SHP77 (cell line): ENCODE measurements around the gene ATP6V1G1.
A peak's percentile ranks its signal among the peaks of the same experiment; 100 is the strongest.
"Not testable (repeated sequence)": the region's sequence is repeated elsewhere in the genome, so short reads cannot be mapped to it uniquely, and the experiment has no call there.

ENCODE experiments used
- DNase-seq, 2 experiments: peaks; one replicate each; lab custom pipeline; 2025; lab: John Stamatoyannopoulos, UW

The ATP6V1G1 gene, protein sequence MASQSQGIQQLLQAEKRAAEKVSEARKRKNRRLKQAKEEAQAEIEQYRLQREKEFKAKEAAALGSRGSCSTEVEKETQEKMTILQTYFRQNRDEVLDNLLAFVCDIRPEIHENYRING

DNA sequence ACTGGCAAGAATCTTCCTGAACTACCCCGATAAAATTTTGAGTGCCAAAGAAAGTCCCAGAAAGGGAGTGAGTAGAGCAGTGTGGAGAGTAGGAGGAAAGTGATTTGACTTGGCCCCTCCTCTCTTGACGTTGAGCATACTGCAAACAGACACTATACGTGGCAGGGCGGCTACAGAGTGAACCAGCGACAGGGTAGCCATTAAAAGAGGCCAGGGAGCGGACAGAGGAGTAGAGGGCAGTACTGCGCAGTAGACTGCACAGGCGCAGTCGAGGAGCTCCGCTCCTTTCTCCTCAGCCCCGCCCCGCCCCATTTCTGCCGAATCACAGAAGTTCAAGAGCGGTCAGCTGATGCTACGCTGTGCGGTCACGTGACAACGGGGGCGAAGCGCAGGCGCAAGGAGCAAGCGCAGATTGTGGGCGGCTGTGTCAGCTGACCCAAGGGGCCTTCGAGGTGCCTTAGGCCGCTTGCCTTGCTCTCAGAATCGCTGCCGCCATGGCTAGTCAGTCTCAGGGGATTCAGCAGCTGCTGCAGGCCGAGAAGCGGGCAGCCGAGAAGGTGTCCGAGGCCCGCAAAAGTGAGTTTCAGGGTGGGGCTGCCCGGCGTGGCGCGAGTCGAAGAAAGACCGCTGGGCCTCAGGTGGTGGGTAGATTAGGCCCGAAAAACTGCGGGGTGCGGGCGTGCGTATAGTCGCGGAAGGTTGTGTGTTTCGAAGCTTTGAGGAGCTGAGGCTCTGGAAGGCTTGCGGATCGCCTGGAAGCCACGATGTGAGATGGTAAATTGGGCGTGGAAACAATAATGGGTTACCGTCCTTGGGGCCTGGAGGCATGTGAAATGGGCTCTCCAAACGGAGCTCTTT is at the start of gene ATP6V1G1:
Gene ATP6V1G1, plus strand, starts transcription at position 425 of the 858 bp plus-strand sequence. Its CDS starts 70 bp downstream, at position 495.
- peak; percentile 98 to 99 for DNase-seq

DNA sequence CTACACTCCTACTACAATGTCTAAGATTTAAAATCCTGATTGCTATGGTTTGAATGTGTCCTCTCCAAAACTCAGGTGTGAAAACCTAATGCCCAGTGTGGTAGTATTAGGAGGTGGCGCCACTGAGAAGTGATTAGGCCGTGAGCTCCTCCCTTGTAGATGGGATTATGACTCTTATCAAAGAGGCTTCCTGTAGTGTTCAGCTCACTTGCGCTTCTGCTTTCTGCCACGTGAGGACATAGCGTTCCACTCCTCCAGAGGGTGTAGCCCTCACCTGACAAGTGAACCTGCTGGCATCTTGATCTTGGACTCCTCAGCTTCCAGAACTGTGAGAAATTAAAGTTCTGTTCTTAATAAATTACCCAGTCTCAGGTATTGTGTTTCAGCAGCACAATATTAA is 49.3 kb upstream of the ATP6V1G1 start:
- DNase-seq, result peak in 1 of 2 experiments; percentile 21

DNA sequence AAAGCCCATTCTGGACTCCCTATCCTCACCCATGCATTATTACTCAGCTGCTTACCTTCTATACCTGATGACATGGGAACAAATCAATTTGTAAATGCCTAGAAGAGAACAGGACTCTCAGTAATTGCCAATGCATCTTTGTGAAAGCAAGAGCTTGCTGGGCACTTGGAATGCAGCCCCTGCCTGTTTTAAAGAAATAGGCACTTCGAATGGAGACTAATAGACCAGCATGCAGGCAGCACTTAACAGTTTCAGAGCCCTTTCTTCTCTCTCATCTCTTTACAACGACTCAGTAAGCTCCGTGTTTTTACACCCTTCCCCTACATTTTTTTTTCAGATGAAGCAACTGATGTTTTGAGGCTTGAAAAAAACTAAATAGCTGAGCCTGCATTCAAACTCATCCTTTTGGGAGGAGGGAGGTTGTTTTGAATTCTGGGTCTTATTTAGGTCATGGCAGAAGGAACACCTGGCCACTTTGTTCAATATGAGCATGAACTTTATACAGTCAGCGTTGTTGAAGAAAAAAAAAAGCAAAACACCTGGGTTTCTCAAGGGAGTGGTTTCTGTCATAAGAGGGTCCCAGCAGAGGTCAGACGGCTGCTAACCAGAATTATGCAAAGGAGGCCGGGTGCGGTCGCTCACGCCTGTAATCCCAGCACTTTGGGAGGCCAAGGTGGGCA is 47.7 kb upstream of the ATP6V1G1 start:
- no peak for DNase-seq

DNA sequence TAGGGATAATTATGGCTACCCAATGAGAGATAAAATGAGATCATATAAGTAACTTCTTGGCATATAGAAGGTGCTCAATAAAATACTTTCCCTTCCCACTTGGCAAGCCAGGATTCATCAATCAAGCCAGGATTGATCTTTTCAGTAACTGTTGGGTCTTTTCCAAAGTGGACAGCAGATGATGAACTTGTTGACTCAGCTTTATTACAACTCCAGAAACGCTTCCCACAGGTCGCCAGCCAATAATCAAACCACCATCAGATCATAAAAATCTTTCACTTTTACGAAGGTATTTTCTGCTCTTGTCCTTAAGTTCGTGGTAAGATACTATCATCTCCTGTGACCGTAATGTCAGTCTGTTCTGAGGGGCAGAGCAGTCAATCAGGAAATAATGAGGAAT is 42.5 kb upstream of the ATP6V1G1 start:
- no peak for DNase-seq

DNA sequence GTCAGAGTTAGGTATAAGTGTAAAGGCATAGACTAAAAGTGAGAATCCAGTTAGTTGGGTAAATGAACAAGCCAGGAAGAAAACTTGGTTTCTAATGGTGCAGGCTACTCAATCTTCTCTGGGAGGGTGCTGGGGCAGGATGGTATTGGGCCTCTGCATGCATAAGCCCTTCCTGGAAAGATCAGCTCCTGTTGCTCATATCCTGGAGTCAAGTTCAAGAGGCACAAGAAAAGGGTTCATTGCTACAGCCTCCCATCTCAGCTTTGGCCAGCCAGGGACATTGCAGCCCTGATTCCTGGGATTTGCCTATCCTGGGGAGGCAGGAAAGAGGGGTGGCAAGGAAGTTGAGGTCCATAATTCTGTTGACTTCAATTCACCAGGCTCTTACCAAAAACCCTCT is 40.7 kb upstream of the ATP6V1G1 start:
- no peak for DNase-seq

DNA sequence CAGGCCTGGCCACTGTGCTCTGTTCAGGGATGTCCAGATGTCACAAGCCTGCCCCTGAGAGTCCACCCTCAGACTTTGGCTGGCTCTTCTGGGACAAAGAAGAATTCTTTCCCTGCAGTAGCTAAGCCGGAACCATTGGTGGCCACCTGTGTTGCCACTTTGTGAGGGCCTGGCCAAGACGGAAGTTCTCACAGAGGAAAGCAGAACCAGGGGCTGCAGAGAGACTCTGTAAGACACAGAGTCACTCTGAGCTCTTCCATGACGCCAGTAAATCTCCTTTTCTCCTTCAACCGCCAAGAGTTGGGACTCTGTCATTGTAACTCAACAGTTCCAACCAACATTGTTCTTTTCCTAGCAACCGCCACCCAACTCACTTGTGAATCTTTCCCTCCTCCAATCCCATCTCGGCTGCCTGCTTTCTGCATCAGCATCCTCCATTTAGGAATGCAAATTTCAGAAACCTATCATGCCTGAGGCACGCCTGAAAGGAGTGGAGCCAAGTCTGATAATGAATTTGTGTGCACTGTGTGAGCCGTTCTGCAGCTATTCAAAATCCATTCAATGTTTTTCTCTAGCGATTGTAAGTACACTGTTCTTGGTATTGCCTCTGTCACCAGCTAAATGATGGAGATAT is 37.8 kb upstream of the ATP6V1G1 start:
- no peak for DNase-seq

DNA sequence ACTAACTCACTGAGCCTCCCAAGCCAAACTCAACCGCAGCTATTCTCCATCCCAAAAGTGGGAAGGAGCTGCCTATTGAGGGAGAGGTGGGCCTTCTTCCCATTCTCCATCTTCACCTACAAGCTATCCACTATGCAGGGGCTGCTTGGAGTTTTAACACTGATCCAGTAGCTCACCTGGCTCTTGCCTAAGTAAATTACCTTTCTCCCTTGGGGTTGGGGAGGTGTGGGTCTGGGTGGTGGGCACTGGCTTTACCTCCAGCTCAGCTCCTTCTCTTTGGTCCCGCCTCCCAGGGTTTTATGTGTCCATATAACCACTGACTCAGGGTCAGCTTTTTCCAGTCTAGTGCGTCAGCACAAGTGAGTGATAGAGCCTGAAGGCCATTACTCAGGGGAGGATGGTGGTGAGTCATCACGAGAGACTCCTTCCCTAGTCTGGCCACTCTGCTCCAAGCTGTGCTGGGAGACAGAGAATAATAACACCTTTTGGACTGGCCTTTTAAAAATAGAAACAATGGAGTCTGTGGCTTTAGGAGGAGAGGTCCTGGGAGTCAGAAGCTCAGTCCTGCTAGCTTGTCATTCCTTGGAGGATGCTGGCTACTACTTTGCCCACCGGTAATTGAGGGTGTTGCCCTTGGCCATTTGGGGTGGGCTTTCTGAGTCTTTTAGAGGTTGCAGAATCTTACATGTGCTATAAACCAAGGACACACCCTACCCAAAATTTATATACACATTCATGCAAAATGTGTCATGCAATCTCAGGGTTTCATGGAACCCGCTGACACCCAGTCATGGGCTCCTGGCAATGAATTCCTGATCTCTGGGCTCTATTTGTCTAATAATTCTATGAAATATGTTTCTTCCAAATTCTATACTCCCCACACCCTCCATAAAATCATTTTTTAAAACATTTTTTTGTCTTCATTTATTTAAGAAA is 35.6 kb upstream of the ATP6V1G1 start:
- DNase-seq, result peak in 1 of 2 experiments; percentile 2

DNA sequence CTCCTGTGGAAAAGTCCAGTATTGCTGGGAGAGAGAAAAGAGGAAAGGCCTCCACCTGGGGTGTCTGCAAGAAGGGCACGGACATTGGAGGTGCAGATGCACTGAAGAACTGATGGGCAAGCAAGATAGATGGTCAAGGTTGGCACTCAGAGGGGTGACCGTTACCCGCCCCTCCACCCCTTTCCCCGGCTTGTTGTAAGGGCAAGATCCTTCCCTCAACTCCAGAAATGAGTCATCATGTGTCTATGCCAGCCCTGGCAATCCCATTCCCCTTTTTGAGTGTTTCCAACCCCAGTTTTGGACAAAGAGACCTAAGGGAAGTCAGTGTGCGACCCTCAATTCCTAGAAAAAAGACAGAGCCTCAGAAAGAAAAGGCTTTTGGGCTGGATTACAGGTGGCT is 34.9 kb upstream of the ATP6V1G1 start:
- DNase-seq, result no peak

DNA sequence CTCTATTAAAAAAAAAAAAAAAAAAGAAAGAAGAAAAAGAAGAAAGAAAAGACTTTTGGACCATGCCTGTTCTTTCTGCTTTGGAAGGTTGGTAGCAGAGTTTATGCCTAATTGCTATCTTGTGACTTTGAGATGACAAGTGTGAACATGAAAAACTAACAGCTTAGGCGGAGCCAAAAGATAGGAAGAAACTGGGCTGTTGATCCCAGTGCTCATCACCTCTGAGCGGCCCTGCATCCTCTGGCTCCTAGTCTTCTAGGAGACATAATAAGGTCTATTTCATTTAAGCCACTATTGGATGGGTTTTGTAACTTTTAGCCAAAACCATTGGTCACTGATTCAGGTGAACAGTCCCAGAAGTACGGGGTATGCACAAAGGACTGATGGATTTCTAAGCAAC is 34.4 kb upstream of the ATP6V1G1 start:
- DNase-seq, result no peak

DNA sequence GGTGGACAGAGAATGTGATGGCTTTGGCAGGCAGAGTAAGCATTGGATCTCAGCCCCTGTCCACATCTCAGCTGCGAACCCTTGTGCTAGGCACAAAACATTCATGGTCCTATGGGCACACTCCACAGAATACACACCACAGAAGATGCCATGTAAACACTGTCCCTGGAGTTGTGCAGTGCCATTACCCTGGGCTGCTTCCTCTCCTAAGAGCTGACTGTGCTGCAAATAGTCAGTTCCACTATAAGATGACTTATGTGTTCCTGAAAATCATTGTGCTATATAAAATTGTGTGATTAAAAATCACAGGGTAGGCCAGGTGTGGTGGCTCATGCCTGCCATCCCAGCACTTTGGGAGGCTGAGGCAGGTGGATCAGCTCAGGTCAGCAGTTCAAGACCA is 31.9 kb upstream of the ATP6V1G1 start:
- DNase-seq, result no peak

DNA sequence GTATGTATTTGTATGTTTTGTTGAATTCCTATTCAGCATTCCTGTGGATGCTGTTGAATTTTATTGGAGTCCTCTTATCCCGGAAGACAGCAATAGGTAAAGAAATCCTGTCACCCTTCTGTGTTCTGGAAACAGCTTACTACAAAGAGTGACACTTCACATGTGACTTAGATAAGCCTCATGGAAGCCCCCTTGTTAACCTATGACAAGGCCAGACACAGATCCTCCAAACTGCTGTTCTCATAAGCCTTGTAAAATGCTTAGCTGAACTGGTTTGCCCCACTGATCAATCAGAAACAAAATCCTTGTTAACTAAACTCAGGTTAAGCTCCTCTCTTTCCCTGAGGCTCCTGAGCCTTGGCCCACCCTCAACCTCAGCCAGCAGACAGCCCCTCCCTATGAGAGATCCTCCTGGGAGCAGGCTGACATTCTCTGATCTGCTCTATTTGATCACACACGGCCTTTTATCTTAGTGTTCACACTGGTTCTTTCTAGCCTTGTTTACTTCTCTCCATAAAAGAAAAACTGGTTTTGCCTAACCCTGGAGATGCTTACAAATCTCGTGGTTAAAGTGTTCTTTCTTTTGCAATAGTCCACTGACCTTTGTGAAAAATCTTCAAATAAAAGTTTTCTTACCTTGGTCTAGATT is 29.4 kb upstream of the ATP6V1G1 start:
- no peak for DNase-seq

DNA sequence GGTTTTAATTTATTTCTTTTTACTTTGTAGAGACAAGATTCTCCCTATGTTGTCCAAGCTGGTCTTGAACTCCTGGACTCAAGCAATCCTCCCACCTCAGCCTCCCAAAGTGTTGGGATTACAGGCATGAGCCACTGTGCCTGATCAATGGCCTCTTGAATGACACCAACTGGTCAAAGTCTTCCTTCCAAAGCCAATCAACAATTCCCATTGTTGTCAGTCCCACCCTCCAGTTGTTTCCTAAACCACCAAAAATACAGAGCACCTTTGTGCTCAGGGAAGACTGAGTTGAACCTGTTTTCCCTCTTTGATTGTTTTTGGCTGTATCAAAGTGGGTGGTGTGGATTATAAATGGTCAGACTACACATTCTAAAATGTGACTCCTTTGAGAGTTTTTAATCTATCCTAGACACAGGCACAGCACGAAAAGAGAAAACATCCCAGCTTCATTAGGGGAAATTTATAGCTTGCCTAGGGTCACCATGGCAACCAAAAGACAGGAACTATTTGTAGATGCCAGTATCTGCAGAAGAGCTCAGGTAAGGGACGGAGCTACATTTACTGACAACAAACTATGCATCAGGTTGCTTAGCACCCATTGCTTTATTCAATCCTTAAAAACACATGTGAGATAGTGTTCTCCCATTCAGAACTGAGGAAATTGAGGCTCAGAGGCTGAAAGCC is 27.6 kb upstream of the ATP6V1G1 start:
- DNase-seq, result no peak

DNA sequence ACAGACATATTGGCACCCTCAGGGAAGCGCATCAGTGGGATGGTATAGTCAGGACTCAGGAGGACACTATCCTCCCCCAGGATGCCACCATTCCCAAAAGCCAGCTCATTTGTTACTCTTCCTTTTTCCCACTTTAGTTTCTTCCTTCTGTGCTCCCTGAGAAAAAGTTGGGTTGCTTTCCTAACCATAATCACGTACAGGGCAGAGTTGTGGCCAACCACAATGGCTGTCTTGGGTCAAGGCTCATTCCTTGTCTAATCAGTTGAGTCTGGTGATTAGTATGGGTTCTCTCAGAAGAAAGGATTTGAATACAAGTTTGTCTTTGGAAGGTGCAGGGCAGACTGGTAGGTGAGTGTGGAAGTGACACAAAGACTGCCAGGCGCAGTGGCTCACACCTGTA is 26.6 kb upstream of the ATP6V1G1 start:
- DNase-seq, result no peak

DNA sequence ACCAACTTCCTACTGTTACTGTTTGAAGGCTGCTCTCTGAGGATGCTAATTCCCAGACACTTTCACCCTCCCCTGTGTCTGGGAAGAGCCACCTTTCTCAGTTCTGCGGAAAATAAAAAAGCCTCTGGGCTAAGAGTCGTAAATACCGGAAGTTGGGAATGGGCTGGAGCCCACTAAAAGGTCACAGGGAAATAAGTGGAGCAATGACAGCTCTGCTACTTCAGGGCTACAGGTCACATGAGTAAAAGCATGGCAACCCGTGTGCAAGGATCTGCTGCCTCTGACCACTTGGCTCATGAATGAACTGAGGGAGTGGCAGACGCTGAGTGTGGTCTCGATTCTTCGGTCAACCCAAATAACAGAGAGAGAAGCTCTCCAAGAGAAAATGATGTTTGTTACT is 25.8 kb upstream of the ATP6V1G1 start:
- no peak for DNase-seq

DNA sequence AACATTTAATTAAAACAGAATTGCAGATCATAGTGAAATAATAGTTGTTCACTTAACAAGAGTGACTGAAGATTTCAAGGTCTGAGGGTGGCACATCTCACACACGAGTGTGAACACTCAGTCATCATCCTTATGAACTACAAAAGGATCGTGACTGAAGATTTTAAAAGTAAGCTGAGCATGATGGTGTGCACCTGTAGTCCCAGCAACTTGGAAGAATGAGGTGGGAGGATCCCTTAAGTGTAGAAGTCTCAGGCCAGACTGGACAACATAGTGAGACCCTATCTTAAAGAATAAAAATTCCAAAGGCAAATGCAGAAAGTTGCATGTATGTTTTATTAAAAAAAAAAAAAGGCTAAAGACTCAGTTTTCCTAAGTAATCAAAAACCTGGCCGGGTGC is 22.4 kb upstream of the ATP6V1G1 start:
- no peak for DNase-seq

DNA sequence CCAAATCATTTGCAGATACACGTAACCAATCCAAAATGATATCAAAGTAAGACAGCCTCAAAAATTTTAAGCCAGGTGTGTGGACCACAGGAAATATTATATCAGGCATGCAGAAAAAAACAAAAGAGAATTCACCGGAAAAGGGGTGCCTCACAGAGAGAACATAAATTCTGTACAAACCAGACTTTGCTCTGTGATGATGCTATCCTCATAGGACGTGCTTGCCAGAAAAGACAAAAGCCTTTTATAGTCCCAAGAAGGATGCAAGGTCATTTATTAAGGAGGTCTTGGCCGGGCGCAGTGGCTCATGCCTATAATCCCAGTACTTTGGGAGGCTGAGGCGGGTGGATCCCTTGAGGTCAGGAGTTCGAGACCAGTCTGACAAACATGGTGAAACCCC is 16.8 kb upstream of the ATP6V1G1 start:
- no peak for DNase-seq

DNA sequence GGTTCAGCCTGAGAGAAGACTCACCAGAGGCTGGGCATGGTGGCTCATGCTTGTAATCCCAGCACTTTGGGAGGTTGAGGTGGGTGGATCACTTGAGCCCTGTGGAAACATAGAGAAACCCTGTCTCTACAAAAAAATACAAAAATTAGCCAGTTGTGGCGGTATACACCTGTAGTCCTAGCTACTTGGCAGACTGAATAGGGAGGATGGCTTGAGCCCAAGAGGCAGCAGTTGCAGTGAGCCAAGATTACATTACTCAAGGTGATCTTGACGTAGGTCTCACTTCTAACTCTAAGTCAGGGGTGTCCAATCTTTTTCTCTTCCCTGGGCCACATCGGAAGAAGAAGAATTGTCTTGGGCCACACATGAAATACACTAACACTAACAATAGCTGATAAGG is 16.2 kb upstream of the ATP6V1G1 start:
- DNase-seq, result no peak

DNA sequence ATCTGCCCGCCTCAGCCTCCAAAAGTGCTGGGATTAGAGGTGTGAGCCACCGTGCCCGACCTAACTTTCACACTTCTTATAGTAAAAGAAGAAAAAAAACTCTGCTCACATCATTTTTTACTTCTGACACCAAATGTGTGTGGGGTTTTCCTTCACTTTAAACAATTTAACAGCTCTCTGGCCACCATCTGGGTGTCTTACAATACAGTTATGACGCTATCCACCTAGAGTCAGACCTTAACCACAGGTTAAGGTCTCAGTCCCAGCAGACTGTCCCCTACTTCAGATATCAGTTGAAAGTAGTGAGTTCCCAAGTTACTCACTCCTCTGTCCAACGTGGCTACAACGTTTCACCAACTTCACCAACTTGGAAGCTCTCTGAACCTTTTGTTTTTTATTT is 15.4 kb upstream of the ATP6V1G1 start:
- DNase-seq, result no peak

DNA sequence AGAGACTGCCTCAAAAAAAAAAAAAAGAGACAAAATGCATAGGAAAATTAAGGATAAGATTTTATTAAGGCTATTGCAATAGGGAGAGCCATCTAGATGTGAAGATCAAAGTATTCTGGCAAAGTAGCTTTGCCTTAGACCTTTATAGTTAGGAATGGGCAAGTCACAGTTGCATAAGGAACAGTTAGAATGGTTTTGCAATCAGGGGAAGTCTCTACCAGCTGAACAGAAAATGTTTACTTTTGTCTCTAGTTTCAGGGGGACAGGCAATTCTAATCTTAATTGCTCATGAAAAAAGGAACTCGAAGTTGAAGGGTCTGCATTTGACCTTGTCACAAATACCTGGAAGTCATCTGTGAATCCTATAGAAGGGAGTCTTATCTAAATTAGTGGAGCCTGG is 13.1 kb upstream of the ATP6V1G1 start:
- DNase-seq, result no peak

DNA sequence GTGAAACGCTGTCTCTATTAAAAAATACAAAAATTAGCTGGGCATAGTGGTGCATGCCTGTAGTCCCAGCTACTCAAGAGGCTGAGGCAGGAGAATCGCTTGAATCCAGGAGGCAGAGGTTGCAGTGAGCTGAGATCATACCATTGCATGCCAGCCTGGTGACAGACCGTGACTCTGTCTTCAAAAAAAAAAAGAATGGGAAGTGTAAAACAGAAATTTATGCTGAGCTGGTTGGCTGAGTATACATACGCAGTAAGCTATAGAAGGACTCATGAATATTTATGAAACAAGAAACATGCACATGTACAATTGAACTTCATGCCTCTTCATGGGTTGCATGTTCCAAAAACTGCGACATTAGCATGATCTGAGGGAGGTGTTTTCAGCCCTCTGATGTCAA is 10.8 kb upstream of the ATP6V1G1 start:
- not testable (repeated sequence) for DNase-seq
